Putamen (tissue), 1 donor: ENCODE measurements around the gene RNASEH1.

Source experiments
- DNase-seq: peaks from one replicate; pipeline ENCODE4 v3.0.0-alpha.2; 2016; ENCODE audit warnings: low spot score

RNASEH1 gene, protein sequence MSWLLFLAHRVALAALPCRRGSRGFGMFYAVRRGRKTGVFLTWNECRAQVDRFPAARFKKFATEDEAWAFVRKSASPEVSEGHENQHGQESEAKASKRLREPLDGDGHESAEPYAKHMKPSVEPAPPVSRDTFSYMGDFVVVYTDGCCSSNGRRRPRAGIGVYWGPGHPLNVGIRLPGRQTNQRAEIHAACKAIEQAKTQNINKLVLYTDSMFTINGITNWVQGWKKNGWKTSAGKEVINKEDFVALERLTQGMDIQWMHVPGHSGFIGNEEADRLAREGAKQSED

DNA sequence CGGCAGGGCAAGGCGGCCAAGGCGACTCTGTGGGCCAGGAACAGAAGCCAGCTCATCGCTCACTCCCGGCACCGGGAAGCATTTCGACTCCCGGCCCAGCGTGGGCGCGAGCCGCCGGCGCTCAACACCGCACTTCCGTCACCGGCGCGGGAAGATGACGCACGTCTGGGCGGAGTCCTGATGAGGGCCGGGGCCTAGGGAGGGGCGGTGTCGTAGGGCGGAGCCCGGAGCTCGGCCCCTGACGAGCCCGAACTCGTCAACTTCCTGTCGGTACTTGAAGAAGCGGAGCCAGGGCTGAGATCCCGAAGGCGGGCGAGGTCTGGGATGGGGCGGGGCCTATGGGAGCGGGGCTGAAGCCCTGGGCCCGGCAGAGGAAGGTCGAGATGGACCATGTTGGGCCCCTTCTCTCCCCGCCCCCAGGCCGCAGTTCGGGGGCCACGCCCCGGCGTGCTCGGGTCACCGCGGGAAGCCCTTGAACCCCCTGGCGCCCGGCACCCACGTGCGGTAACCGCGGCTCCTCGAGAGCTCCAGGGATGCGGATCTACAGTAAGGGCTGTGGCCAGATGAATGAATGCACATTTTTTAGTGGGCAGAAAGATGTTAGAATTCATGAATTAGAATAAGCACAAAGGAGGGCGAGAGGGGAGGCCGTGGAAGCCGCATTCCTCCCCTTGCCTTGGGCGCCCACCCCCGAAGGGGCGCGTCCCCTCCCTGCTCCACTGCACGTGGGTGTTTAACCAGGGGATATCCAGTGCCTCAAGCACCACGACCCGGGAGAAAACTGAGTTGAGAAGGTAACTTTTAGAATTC is at the start of gene RNASEH1:
Gene RNASEH1 (minus strand): TSS at position 129 of the 810 bp plus-strand sequence. CDS start 73 bp downstream, at position 56.
- DNase-seq: peak; percentile 97

DNA sequence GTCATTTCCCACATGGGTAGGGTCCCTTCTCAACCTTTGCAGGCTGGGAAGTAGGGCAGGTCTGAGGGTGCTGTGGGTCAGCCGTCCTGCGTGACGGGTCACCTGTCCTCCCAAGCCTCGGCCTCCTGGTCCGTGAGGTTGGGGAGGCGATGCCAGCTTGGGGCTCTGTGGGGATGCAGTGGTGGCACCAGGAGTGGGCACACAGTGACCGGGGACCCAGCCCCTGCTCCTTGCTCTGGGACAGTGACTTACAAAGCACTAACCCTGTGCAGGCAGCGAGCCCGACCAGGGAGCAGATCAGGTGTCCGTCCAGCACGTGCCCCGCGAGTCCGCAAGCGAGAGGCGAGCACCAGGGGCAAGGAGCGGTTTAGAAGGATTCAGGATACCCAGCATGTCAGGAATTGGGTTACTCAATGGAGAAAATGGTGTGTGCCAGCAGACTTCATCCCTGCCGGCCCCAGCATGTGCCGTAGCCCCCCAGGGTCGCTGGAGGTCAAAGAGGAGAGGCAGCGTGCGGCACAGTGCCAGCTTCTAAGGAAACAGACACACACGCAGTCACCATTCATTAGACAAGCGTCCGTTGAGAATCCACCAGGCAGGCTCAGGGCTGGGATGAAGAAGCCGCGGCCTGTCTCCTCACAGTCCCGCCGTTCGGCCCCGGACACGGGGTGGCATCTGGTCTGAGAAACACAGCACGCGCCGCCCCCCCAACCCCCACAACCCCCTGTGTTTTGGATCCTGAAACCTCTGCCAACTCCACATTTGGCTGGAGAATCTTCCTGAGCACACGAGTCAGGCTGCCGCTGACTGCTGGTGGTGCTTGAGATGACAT is 48.5 kb upstream of the RNASEH1 start:
- no peak for DNase-seq

DNA sequence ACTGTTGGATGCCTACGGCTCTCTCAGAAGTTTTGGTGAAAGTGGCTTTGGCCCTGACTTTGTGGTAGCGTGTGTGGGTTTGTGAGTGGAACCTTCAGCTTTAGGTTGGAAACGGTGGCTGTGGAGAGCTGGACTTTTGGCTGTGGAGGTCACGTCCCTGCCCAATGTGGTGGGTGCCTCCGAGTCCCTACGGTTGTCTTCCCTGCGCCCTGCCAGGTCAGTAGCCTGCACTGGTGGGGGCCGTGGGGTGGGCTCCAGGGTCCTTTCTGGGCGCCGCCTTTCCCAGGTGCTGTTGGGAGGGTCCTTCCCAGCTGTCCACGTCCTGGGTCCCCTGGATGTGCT is 47.9 kb upstream of the RNASEH1 start:
- no peak for DNase-seq

DNA sequence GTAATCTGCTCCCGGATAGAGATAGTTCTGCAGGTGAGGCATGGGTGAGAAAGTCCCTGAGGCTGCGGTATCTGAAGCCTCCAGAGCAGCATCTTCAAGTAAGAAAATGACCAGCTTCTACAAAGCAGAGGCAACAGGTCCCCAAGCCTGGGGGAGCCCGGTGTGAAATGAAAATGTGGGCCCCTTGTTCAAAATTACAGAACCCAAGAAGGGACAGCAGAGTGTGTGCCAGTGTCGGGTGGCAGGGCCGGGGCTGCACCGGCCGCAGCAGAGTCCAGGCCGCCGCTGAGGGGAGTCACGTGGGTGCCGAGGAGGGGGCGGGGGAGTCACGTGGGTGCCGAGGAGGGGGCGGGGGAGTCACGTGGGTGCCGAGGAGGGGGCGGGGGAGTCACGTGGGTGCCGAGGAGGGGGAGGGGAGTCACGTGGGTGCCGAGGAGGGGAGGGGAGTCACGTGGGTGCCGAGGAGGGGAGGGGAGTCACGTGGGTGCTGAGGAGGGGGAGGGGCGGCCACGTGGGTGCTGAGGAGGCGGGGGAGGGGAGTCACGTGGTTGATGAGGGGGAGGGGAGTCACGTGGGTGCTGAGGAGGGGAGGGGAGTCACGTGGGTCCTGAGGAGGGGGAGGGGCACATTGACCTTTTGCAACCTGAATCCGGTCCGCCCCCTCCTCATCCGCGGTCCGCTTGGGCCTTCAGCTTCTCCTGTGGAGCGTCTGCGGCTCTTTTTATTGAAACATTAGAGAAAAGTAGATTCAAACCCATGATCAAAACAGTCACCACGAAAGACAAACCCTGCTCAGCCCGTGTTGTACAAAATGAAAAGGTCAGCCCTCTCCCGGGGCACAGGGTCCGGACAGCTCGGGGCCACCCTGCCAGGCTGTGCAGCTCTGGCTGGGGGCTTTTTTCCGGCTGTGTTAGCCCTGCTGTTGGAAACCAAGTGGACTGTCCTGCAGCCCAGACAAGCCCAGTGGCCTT is 47.1 kb upstream of the RNASEH1 start:
- peak; percentile 37 for DNase-seq

DNA sequence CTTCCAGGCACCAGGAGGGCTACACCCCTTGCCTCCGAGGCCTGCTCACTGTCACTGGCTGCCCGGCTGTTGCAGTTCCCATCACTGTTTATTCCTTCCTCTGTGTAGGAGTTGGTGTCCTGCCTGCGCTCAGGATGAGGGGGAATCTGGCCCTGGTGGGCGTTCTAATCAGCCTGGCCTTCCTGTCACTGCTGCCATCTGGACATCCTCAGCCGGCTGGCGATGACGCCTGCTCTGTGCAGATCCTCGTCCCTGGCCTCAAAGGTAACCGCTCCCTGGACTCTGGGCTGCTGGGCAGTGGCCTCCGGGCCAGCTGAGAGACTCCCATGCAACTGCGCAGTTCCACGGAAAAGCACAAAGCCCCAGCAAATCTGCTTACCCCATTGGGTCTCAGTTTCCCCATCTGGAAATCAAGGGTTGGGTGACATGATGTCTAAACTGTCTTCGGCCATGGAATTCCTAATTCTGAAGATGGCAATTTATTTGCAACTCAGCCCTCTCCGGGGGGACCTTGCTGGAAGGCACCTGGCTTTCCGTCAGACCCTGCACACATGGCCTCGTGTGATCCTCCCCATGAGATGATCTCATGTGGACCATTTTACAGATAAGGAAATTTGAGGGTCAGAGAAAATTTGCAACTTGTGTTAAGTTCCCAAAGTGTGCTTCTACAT is 46.2 kb upstream of the RNASEH1 start:
- no peak for DNase-seq

DNA sequence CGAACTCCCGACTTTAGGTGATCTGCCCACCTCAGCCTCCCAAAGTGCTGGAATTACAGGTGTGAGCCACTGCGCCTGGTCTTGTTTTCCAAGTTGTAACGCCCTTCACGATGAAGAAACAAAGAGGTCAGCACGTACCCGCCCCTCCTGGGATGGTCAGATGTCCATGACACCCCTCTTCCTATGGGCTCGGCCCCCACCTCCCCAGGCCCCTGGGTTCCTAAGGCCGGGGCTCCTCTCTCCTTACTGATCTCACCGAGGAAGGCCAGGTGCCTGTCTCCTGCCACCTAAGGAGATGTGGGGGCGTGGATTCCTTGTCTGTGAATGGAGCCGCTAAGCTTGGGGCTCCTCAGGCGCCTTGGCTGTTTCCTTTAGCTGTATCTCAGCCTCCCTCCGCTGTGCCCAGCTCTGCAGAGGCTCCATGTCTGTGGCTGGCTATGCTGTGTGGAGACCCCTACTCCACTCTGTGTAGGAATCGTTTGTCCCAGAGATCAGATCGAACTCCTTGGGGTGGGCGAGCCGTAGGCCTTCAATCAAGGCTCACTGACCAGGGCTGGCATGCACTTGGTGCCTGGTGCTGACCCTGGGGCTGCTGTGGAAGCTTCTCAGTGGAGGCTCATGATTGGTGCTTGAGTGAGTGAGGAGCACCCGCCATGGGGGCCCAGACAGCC is 45.5 kb upstream of the RNASEH1 start:
- no peak for DNase-seq

DNA sequence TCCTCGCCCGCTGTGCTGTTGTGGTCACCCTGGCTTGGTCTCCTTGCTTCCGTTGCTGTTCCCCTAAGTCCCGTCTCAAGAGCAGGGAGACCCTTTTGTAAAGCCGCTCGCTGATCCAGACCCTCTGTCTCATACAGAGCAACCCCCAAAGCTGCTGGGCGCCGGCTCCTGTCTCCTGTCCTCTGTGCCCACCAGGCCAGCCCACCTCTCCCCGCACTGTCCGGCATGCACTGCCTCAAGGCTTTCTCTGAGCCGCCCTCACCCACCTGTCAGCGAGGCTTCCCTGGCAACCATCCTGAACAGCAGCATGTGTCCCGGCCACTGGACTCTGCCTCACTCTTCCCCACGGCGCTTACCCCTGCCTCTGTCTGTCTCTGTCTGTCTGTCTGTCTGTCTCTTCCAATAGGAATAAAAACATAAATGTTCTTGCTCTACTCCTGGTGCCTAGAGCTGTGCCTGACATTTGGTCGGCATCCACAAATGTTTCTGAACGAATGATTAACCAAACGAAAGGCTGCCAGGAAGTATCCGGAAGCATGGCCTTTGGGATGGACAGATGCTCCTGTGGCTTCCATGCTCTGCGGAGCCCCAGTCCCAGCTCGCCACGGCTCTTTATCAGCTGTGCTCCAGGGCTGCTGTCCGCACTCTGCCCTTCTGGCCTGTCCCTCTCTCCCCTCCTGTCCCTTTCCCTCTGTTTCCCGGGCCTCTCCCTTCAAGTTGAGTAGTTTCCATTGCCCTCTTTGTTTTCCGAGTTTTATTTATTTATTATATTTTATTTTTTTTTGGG is 44.6 kb upstream of the RNASEH1 start:
- no peak for DNase-seq

DNA sequence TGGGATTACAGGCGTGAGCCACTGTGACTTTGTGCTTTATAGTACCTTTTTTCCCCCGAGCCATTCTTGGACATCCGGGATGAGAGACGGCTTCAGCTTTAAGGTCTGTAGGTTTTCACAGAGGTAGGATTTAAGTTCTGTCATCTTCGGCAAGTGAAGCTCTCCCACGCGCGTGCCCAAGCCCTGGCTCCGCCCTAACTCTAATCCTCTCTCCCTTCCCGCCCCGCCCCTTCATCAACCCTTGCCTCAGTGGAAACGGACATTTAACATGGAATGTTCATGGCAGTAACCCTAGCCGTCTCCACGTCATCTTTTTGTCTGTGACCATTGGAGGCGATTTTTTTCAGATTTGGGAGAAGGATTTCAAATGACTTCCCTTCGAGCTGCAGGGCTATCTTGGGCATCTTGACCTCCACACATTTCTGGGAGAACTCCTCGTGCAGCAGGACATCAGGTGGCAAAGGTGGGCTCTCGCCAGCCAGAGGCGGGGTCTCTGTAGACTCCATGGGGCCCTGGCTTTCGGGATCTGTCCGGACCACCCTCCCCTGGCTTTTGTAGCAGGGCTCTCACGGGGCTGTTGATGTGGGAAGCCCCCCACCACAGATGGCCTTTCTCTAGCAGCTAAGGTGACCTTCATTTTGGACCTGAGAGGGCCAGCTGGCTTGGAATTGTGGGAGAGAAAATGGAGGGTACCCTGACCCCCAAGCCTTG is 43.6 kb upstream of the RNASEH1 start:
- no peak for DNase-seq

DNA sequence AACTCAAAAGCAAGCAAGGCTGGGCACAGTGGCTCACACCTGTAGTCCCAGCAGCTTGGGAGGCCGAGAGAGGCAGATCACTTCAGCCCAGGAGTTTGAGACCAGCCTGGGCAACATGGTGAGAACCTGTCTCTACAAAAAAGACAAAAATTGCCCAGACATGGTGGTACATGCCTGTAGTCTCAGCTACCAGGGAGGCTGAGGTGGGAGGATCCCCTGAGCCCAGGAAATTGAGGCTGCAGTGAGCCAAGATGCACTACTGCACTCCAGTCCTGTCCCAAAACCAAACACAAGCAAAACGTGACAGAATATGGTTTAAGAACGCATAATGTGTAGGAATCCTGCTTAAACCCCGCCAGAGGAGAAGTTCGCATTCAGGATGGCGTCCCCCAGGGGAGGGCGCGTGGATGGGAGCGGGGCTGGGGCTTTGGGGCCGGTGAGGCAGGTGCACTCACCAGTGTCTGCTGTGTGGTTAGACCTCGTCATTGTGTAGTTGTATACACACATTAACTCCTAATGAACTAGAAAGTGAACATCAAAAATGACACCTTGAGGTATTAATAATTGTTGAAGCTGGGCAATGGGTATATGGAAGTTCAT is 42.2 kb upstream of the RNASEH1 start:
- no peak for DNase-seq

DNA sequence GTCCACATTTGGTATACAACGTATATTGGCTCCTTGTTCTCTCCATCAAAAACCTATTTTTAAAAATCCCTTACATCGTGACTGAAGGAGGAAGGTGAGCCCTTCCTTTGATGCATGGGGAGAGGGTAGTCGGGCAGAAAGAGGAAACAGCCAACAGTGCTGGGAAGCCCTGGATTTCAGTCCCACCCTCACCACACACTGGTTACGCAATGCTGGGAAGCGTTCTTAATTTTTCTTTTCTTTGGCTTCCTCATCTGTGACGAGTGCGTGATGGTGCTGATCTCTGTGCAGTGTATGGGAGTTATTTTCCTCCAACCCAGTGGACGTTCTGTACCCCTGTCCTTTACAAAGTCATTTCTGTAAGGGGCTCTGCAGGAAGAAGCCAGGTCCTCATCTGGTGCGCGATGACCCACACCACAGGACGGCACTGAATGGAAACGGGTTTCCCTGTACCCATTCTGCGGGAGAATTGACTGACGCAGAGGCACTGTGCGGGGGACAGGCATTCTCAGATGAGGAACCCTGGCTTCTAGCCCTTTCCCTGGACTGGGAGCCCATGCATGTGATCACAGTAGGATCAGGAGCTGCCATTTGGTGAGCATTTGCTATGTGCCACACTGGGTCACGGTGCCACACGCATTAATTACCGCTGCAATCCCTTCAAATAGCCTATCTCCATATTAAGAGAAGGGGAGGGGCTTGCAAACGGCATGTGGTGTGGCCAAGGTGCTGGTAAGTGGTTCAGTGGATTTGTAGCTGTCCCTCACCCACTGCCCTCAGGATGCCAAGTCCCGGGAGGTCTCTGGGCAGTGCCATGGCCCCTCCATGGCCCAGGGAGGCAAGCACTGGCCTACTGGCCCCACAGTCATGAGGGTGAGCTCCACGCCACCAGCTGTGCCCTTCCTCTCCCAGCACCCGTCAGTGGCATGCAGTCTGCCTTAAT is 41.0 kb upstream of the RNASEH1 start:
- DNase-seq: no peak

DNA sequence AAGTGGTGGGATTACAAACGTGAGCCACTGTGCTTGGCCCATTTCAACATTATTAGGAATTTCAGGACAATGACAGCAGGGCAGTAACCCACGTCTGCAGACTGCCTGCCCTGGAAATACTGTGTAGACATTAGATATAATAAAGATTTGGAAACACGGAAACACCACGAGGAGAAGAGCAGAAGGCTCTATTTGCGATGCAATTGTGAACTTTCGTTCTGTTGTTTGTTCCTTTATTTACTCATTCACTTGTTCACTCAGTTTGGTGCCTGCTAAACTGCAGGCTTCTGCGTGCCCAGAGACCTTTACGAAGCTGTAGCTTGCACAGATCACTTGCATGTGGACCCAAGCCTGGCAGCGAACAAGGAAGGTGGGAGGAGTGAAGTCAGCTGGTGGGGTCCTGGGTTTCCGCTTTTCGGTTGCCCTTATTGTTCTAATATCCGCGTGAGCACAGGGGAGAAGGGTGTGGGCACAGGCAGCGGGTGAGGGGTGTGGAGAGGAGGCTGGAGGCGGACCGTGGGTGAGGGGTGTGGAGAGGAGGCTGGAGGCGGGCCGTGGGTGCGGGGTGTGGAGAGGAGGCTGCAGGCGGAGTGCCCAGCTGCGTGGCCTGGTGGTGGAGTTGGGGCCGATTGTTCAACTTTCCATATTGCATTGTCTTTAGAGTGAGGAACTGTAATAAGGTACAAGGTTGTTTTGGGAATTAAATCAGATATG is 40.2 kb upstream of the RNASEH1 start:
- DNase-seq: no peak

DNA sequence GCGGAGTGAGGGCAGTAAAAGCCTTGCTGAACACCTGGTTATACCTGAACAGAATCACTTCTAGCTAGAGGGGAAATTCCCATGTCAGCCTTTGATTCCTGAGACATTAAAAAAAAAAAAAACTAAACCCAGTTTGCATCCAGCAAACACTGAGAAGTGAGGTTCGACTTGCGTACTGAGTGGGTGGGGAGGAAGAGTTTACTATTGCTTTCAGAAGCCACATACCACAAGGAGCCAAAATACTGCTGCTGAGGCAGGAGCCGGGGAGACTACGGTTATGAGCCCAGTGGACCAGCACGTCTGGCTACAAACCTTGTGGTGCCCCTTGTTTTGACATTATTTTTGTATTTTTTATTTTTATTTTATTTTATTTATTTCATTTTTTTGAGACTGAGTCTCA is 39.4 kb upstream of the RNASEH1 start:
- no peak for DNase-seq

DNA sequence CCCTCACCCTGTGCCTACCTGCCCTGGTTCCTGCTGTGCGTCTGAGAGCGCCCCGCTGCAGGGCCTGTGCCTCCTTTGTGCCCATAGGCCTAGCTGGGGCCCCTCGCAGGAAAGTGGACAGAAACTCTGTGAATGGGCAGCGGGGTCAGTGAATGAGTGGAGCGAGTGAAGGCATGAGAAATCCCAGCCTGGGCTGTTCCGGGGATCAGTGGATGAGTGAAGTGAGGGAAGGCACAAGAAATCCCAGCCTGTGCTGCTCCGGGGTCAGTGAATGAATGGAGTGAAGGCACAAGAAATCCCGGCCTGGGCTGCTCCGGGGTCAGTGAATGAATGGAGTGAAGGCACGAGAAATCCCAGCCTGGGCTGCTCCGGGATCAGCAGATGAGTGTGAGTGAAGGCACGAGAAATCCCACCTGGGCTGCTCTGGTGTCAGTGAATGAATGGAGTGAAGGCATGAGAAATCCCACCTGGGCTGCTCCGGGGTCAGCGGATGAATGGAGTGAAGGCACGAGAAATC is 38.8 kb upstream of the RNASEH1 start:
- DNase-seq: no peak

DNA sequence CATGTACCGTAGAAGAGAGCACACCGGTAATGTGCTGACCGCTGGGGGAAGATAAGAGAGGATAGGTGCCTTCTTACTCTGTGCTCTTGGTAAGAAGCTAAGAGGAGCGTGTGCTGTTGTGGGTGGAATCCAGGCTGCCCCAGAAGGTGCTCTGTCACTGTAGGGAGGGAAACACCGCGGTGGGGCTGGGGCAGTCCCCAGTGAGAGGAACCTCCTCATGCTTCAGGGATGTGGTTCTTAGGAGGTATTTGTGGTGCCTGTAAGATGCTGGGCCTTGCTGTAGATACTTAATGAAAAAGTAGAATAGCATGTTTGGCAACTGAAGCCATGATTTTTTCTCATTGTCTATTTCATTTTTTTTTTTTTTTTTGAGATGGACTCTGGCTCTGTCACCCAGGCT is 37.9 kb upstream of the RNASEH1 start:
- DNase-seq: no peak

DNA sequence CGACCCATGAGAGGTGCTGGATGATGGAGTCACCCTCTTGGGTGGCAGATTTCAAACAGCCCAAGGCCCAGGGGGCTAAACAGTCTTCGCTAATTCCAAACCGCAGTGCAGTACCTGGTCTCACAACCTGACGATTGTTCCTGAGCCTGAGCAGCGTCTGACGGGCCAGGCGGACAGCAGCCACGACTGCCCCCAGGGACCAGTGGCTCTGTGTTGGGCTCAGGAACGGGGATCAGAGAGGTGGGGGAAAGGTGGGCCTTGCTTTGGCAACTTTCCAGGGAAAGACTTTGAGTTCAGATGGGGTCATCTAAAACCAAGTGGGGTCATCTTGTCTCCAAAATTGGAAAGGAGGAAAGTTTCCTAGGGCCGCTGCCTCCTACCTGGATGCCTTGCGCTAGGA is 37.3 kb upstream of the RNASEH1 start:
- no peak for DNase-seq

DNA sequence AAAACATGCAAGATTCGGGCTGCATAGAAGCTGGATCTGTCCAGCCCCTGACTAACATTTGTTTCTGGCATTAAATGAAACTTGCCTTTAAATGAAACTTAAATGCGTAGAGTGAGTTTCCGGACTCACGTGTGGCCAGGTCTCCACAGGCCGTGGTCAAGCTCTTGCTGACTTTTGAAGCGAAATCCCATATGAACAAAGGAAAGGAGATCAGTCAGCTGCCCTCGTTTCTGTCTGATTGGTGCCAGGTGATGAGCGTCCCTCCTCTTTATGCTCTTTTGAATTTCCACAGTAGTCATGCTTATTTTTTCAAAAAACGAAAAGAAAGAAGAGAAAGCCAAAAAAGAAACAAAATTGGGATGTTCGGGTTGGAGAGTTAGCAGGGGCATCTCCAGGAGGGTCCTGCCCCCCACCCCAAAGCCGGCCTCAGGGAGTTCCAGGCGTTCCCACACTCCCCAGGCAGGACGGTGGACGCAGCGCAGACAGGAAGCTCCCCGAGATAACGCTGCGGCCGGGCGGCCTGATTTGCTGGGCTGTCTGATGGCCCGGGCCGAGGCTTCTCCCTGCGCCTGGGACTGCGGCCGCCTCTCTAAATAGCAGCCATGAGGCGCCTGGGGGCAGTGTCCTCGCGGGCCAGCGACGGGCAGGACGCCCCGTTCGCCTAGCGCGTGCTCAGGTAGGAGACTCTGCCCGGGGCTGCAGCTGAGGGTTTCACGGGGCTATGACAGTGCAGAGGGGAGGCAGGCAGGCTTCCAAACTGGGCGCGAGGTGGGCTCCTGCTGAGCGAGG is 36.6 kb upstream of the RNASEH1 start, which contains the start of gene COLEC11:
Gene COLEC11 (plus strand): TSS at position 620 of the 789 bp plus-strand sequence. CDS start 9,229 bp downstream, outside the sequence.
- DNase-seq: no peak
